T-helper 1 cell treated with Interleukin-12 subunit alpha and Interleukin-12 subunit beta and Interleukin-4 antibody, amounts not matched to agents 30 μg/mL and 1 μg/mL, for 36 hours (primary cell): ENCODE measurements around the gene MEPCE.
"Not testable (repeated sequence)": the region's sequence is repeated elsewhere in the genome, so short reads cannot be mapped to it uniquely, and the experiment has no call there.

Experiments used
- H3K27ac Mint-ChIP-seq: one replicate; pipeline ENCODE4 v1.8.0; 2021; ENCODE audit warnings: mild to moderate bottlenecking, mixed read lengths
- H3K27me3 Mint-ChIP-seq: one replicate; pipeline ENCODE4 v1.8.0; 2021; ENCODE audit warnings: low read depth, mixed read lengths
- H3K36me3 Mint-ChIP-seq: one replicate; pipeline ENCODE4 v1.8.0; 2021; ENCODE audit warnings: low read depth, mixed read lengths
- H3K4me1 Mint-ChIP-seq: one replicate; pipeline ENCODE4 v1.8.0; 2021; ENCODE audit warnings: low read depth, mixed read lengths
- H3K4me3 Mint-ChIP-seq: one replicate; pipeline ENCODE4 v1.8.0; 2021; ENCODE audit warnings: mild to moderate bottlenecking, moderate library complexity, mixed read lengths
- H3K9me3 Mint-ChIP-seq: one replicate; pipeline ENCODE4 v1.8.0; 2021; ENCODE audit warnings: mixed read lengths

Gene MEPCE

GRCh38 chr7:100435401-100436304 lies 6.0 kb downstream of the MEPCE start:
- Mint-ChIP-seq H3K9me3 (no peaks in the 10 kb centered on the region), H3K27ac (peak overlapping the region; percentile 87), H3K27me3 (no peaks in the 10 kb centered on the region), H3K4me3 (peak overlapping the region; percentile 89), H3K4me1 (peaks cover 37% of the 10 kb centered on the region), H3K36me3 (peaks cover 33% of the 10 kb centered on the region)

DNA sequence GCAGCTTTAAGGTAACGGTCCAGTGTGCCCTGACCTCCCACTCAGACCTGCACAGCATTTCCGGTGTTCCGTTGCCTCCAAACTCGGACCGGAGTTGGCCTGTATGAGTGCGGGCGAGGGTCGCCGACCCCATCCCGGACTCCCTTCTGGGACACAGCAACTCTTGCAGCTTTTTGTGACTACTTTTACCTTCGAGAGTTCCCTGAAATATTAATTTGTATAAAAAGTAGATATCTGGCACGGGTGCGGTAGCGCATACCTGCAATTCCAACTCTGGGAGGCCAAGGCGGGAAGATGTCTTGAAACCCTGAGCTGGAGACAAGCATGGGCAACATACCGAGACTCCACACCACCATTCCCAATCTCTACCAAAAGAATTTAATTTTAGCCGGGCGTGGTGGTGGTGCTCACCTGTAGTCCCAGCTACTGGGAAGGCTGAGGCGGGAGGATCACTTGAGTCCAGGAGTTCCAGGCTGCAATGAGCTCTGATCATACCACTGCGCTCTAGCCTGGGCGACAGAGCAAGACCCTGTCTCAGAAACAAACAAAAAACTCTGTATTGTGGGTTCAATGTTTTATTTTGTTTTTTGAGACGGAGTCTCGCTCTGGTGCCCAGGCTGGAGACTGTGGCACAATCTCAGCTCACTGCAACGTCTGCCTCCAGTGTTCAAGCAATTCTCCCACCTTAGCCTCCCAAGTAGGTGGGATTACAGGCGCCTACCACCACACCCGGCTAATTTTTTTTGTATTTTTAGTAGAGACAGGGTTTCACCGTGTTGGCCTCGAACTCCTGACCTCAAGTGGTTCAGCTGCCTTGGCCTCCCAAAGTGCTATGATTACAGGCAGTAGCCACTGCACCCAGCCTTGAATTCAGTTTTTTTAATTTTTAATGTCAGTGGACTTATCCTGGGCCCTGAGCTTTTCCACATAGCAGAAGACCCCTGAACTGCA lies 7.8 kb downstream of the MEPCE start:
- H3K9me3 Mint-ChIP-seq = no peaks in the 10 kb centered on the region
- no peak overlapping the region for H3K27ac Mint-ChIP-seq
- H3K4me1 Mint-ChIP-seq = peaks cover 26% of the 10 kb centered on the region
- H3K36me3 Mint-ChIP-seq = peaks cover 28% of the 10 kb centered on the region
- H3K27me3 Mint-ChIP-seq = no peaks in the 10 kb centered on the region
- H3K4me3 Mint-ChIP-seq = peak overlapping the region; percentile 28

DNA sequence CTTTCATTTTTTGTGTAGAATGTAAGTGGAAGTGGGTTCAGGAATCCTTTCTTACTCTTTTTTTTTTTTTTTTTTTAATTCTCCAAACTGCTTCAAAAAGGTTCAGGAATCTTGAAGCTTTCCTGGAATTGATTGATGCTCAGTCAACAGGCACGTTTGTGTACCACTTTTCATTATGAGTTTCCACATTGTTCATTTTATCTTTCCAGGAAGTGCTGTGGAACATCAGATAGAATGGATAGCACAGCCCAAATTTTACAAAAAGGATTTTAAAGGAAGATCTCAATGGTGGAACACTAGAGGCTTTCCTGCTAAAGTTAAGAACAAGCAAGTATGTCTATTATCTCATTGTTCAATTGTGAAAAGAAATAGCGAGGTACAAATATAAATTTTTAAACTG lies 8.5 kb downstream of the MEPCE start:
- no peaks in the 10 kb centered on the region for H3K9me3 Mint-ChIP-seq
- H3K4me3 Mint-ChIP-seq = no peak overlapping the region
- no peaks in the 10 kb centered on the region for H3K27me3 Mint-ChIP-seq
- H3K4me1 Mint-ChIP-seq = peaks cover 19% of the 10 kb centered on the region
- H3K36me3 Mint-ChIP-seq = peaks cover 23% of the 10 kb centered on the region
- no peak overlapping the region for H3K27ac Mint-ChIP-seq

DNA sequence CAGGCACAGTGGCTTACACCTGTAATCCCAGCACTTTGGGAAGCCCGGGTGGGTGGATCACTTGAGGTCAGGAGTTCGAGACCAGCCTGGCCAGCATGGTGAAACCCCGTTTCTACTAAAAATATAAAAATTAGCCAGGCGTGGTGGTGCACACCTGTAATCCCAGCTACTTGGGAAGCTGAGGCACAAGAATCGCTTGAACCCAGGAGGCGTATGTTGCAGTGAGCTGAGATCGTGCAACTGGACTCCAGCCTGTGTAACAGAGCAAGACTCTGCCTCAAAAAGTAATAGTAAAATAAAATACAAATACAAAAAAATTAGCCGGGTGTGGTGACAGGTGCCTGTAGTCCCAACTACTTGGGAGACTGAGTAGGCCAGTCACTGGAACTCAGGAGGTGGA lies 9.1 kb downstream of the MEPCE start:
- Mint-ChIP-seq H3K36me3 (peaks cover 21% of the 10 kb centered on the region), H3K4me1 (peaks cover 15% of the 10 kb centered on the region)
- H3K9me3 Mint-ChIP-seq, H3K27me3 Mint-ChIP-seq, H3K27ac Mint-ChIP-seq, H3K4me3 Mint-ChIP-seq: not testable (repeated sequence)

DNA sequence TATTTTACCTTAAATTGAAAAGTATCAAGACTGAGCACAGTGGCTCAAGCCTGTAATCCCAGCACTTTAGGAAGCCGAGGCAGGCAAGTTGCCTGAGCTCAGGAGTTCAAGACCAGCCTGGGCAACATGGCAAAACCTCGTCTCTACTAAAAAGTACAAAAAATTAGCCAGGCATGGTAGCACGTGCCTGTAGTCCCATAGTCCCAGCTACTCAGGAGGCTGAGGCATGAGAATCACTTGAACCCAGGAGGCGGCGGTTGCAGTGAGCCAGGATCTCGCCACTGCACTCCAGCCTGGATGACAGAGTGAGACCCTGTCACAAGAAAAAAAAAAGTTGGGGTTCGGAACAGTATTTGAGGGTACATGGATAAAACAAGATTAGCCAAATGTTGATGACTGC lies 9.6 kb downstream of the MEPCE start:
- not testable (repeated sequence) for H3K4me3 Mint-ChIP-seq, H3K9me3 Mint-ChIP-seq, H3K27me3 Mint-ChIP-seq, H3K27ac Mint-ChIP-seq
- Mint-ChIP-seq H3K4me1 (peaks cover 12% of the 10 kb centered on the region), H3K36me3 (peaks cover 16% of the 10 kb centered on the region)

DNA sequence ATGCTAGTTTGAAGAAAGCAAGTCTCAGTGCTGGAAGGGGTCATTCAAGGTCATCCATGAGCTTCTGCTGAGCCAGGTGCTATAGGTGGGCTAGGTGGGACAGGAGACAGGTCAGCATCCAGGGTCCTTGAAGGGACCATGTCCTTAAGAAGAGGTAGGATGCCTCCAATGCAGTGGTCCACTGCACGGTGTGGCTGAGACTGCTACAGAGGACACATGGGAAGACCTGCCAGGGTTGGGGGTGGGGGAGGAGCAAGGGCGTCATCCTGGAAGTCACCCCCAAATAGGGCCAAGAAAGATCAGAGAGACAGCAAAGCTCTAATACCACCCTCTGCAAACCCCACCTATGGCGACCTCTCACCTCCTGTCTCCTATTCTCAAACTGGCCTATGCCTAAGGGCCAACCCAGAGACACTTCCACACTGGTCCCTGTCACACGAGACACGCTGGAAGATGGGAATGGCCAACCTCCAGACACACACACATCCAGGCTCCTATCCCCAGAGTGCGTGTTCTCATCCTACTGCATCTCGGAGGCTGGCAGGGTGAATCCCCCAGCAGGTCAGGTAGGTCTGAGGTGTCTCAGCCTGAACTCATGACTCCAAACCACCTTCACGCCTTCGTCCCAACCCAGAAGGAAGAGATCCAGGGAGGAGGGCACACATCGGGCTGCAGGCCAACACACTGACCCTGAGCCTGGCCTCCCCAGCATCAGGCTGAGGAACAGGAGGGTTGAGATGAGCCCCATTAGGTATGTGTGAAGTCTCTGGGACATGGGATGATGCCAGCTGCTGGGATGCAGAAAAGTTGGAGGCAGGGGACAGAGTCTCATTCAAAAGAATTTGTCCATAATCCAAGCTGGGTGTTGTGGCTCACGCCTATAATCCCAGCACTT lies 12.3 kb downstream of the MEPCE start:
- Mint-ChIP-seq H3K36me3 (no peaks in the 10 kb centered on the region), H3K4me1 (peaks cover 11% of the 10 kb centered on the region), H3K27ac (no peak overlapping the region), H3K9me3 (no peaks in the 10 kb centered on the region), H3K27me3 (no peaks in the 10 kb centered on the region), H3K4me3 (no peak overlapping the region)

- peak overlapping the region; percentile 68 for H3K27ac Mint-ChIP-seq
- H3K36me3 Mint-ChIP-seq = no peaks in the 10 kb centered on the region
- H3K27me3 Mint-ChIP-seq = no peaks in the 10 kb centered on the region
- H3K4me1 Mint-ChIP-seq = peaks cover 11% of the 10 kb centered on the region
- H3K9me3 Mint-ChIP-seq = no peaks in the 10 kb centered on the region
- H3K4me3 Mint-ChIP-seq = no peak overlapping the region
Measured at GRCh38 chr7:100443096-100443840, 13.6 kb downstream of the MEPCE start.

GRCh38 chr7:100444311-100445278 lies 15.0 kb downstream of the MEPCE start:
- no peak overlapping the region for H3K4me3 Mint-ChIP-seq
- no peaks in the 10 kb centered on the region for H3K9me3 Mint-ChIP-seq
- peak overlapping the region; percentile 73 for H3K27ac Mint-ChIP-seq

DNA sequence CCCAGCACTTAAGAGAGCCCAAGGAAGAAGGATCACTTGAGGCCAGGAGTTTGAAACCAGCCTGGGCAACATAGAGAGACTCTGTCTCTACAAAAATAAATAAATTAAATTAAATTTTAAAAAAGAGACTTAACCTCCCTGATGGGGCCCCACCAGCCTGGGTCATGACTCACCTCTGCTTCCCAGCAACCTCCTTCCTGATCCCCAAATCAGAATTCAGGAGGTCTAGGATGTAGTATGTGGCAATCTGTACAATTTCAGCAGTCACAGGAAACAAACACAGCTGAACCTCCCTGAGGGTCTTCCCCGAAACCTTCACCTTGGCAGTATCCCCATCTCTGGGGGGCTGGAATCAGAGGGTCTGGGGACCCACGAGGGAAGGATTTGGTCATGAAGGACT lies 16.4 kb downstream of the MEPCE start:
- H3K27ac Mint-ChIP-seq = no peak overlapping the region
- no peak overlapping the region for H3K4me3 Mint-ChIP-seq
- no peaks in the 10 kb centered on the region for H3K36me3 Mint-ChIP-seq
- H3K27me3 Mint-ChIP-seq = no peaks in the 10 kb centered on the region
- no peaks in the 10 kb centered on the region for H3K9me3 Mint-ChIP-seq
- peaks cover 11% of the 10 kb centered on the region for H3K4me1 Mint-ChIP-seq

More at GRCh38 chr7:100444311-100445278, 15.0 kb downstream of the MEPCE start:
- H3K27me3 Mint-ChIP-seq = no peaks in the 10 kb centered on the region
- no peaks in the 10 kb centered on the region for H3K36me3 Mint-ChIP-seq
- peaks cover 11% of the 10 kb centered on the region for H3K4me1 Mint-ChIP-seq

GRCh38 chr7:100447363-100447762 lies 17.7 kb downstream of the MEPCE start:
- not testable (repeated sequence) for H3K9me3 Mint-ChIP-seq, H3K27me3 Mint-ChIP-seq, H3K4me3 Mint-ChIP-seq, H3K36me3 Mint-ChIP-seq, H3K27ac Mint-ChIP-seq
- H3K4me1 Mint-ChIP-seq = peaks cover 11% of the 10 kb centered on the region

- no peaks in the 10 kb centered on the region for H3K36me3 Mint-ChIP-seq
- H3K9me3 Mint-ChIP-seq = no peaks in the 10 kb centered on the region
- peaks cover 10% of the 10 kb centered on the region for H3K4me1 Mint-ChIP-seq
- no peak overlapping the region for H3K4me3 Mint-ChIP-seq
- H3K27ac Mint-ChIP-seq = no peak overlapping the region
- H3K27me3 Mint-ChIP-seq = no peaks in the 10 kb centered on the region
Measured at GRCh38 chr7:100449190-100449795, 19.7 kb downstream of the MEPCE start.

- no peaks in the 10 kb centered on the region for H3K27me3 Mint-ChIP-seq
- H3K27ac Mint-ChIP-seq = no peak overlapping the region
- H3K4me1 Mint-ChIP-seq = peaks cover 8% of the 10 kb centered on the region
- peaks cover 3% of the 10 kb centered on the region for H3K36me3 Mint-ChIP-seq
- H3K9me3 Mint-ChIP-seq = no peaks in the 10 kb centered on the region
- H3K4me3 Mint-ChIP-seq = no peak overlapping the region
Measured at GRCh38 chr7:100452513-100452912, 22.9 kb downstream of the MEPCE start.
